HG02973 (cell line): ENCODE measurements around the gene COX17.

Source experiments
- ATAC-seq: cut with Tn5 transposase; IDR thresholded peaks from one replicate; pipeline ENCODE4 v1.9.1; 2021; ENCODE audit warnings: moderate library complexity; ENCODE audit not compliant: unreplicated experiment

The COX17 gene

GRCh38 chr3:119625451-119626153, 51.6 kb downstream of the COX17 start:
- ATAC-seq, result no peak

GRCh38 chr3:119624002-119624720, 53.0 kb downstream of the COX17 start:
- ATAC-seq, result no peak

GRCh38 chr3:119620899-119621298, 56.3 kb downstream of the COX17 start:
- ATAC-seq, result no peak
